Mucosa of descending colon (tissue), 3 donors: ENCODE data around the gene MOB1B. TPM values are rescaled to one million over a fixed set of nuclear protein-coding genes. Genes with fewer than 3 reads are reported as not detected.
A peak's percentile ranks its signal among the peaks of the same experiment; 100 is the strongest.

Experiments
- ATAC-seq: fragments of 200-7000 bp; cut with Tn5 transposase; one replicate; pipeline ENCODE4 v1.9.1; 2020; ENCODE audit warnings: mild to moderate bottlenecking, moderate library complexity
- DNase-seq, 3 donors: peaks; one replicate each; pipeline ENCODE4 v3.0.0-alpha.2; 2020
- H3K36me3 ChIP-seq: fragments of 200-600 bp; one replicate; pipeline ENCODE4 v1.8.0; 2021; ENCODE audit warnings: low read depth, mild to moderate bottlenecking
- H3K4me1 ChIP-seq: fragments of 200-600 bp; one replicate; pipeline ENCODE4 v1.8.0; 2021; ENCODE audit warnings: low read depth, mild to moderate bottlenecking
- H3K4me3 ChIP-seq: fragments of 200-600 bp; one replicate; pipeline ENCODE4 v1.8.0; 2021; ENCODE audit warnings: mild to moderate bottlenecking
- H3K9me3 ChIP-seq: fragments of 200-600 bp; one replicate; pipeline ENCODE4 v1.8.0; 2021; ENCODE audit warnings: mild to moderate bottlenecking
- intact Hi-C, 2 donors: fragments of 100-400 bp; cut with DNase I in 1 of 2; cut with micrococcal nuclease in 1 of 2; formaldehyde crosslinking; loops; one replicate each; pipeline versions ENCODE4 v1.11.0 to v1.11.1; 2022; cut with DNase I, micrococcal nuclease
- total RNA-seq, 3 donors: library from RNA; stranded (reverse); fragmentation: NEBNext Ultra II Directional in 2 of 3; extraction: Animal tissue kit (Norgen Biotek cat#: 25700) in 2 of 3; gene quantifications; one replicate each; pipeline versions ENCODE4 v1.2.1 to v1.2.4, GENCODE V29; 2021 to 2023
- TF ChIP-seq, protein P1 (sequence below): fragments of 200-600 bp; IDR thresholded peaks from one replicate; pipeline ENCODE4 v1.8.0; 2022; ENCODE audit warnings: antibody characterized with exemption, mild to moderate bottlenecking
- donor health status: DM: no; HTN: no; CAD: no; lungs with moderate emphysema.
- donor health status: DM: no; HTN: no; CAD: no.
- donor health status: DM: no; HTN: yes; CAD: no.

The MOB1B gene
- total RNA-seq, 3 donors from 2014 or later = 12.2 to 22.3 (median 12.8) TPM

DNA sequence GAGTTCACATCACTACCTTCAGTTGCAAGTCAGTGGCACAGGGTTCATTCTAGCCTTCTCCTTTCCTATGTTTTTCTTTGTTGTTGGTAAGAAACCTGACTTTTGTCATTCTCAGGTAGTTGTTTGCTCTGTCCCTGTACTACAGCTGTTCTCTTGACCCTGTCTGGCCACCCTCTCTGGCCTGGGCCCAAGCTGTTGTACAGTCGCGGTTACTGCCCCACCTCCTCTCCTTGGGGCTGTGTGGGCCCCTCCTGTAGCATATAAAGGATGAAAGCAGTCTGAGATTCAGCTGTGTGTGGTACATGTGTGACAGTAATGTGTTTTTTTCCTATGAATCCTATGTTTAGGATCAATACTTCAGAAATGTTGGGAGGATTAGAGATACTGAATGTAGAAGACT lies 12.5 kb downstream of the MOB1B start:
- H3K9me3 ChIP-seq = no peaks in the 10 kb centered on the region
- no peaks in the 10 kb centered on the region for H3K36me3 ChIP-seq
- intact Hi-C loops = no loop called here
- H3K4me1 ChIP-seq = peaks cover 2% of the 10 kb centered on the region
- no peak overlapping the region for H3K4me3 ChIP-seq
- DNase-seq (no peak), ATAC-seq (peak; percentile 35)
- TF ChIP-seq, protein P1, sequence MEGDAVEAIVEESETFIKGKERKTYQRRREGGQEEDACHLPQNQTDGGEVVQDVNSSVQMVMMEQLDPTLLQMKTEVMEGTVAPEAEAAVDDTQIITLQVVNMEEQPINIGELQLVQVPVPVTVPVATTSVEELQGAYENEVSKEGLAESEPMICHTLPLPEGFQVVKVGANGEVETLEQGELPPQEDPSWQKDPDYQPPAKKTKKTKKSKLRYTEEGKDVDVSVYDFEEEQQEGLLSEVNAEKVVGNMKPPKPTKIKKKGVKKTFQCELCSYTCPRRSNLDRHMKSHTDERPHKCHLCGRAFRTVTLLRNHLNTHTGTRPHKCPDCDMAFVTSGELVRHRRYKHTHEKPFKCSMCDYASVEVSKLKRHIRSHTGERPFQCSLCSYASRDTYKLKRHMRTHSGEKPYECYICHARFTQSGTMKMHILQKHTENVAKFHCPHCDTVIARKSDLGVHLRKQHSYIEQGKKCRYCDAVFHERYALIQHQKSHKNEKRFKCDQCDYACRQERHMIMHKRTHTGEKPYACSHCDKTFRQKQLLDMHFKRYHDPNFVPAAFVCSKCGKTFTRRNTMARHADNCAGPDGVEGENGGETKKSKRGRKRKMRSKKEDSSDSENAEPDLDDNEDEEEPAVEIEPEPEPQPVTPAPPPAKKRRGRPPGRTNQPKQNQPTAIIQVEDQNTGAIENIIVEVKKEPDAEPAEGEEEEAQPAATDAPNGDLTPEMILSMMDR = no peak

DNA sequence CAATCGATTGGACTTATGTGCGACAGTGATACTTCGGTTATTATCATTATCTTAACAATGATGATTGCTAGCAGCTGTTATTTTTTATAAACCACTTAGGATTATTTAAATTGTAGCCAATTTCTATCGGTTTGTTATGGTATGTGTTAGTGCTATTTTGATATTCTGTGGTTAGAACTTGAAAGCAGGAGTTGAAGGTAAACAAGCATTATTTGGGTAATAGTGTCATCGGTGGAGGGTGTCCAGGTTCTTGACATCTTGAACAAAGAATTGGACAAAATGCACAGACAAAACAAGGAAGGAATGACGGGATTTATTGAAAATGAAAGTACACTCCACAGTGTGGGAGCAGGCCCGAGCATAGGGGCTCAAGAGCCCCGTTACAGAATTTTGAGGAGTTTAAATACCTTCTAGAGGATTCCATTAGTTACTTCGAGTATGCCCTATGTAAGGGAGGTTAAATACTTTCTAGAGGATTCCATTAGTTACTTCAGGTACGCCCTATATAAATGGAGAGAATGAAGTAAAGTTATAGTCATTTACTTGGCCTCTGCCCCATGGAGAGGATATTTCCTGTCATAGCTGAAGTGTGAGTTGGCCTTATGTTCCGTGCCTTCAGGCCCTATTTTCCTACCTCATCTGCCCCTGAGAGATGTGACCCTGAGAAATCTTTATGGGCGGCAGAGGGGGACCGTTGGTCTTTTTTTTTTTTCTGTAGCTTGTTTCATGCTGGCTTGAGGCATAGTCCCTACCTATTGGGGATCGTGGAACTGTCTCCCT lies 13.1 kb downstream of the MOB1B start:
- no peaks in the 10 kb centered on the region for H3K36me3 ChIP-seq
- H3K9me3 ChIP-seq = no peaks in the 10 kb centered on the region
- peaks cover 2% of the 10 kb centered on the region for H3K4me1 ChIP-seq
- H3K4me3 ChIP-seq = no peak overlapping the region
- intact Hi-C loops = no loop called here
- ATAC-seq (no peak), DNase-seq (no peak)
- TF ChIP-seq, protein P1 = no peak

DNA sequence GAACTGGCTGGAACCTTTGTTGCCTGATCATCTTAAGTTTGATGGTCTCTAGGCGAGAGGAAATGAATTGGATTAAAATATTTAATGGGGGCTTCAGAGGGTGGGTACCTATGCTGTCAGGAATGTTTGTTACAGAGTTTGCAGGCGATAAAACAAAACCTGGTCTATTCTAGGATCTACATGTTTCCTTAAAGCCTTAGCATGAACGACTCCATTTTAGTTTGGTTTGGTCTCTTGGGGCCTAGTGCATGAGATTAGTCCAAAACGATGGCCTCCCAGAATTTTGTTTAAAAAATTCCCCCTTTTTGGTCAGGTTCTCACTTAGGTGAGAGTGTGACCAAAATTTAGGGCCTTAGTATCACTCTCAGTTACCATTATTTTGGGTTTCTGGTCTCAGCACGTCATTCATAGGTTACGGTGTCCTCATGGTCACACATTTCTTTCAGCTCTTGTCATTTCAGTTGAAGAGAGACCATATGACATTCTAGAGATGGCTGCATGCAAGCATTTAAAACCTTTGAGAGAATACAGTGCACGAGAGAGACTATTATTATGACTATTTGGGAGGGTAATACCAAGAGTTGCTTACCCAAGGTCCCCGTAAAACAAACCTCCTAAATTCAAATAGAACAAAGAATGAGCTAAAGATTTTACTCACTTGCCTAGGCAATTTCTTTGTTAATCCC lies 13.8 kb downstream of the MOB1B start:
- no peak overlapping the region for H3K4me3 ChIP-seq
- H3K36me3 ChIP-seq = no peaks in the 10 kb centered on the region
- peaks cover 2% of the 10 kb centered on the region for H3K4me1 ChIP-seq
- DNase-seq (no peak), ATAC-seq (no peak)
- H3K9me3 ChIP-seq = no peaks in the 10 kb centered on the region
- TF ChIP-seq, protein P1 = no peak
- intact Hi-C loops = no loop called here

DNA sequence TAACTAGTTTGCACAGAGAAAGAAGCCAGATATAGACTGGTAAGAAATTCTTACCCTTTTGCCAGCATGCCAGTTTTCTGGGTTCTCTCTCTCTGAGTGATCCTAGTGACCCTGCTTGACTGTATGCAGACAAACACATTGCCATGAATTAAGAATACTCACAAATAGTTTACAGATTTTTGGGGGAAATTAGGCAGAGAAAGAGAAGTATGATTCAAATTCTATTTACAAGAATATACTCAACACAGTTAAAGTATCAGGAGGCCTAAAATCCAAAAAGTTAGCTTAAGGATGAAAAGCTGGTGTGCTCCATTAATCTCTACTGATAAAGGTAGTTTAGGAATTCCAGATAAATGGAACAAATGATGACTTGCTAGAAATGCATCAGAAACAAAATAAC lies 18.4 kb downstream of the MOB1B start:
- TF ChIP-seq, protein P1 = no peak
- no peak for DNase-seq
- Histone ChIP-seq H3K4me3 (no peak overlapping the region), H3K4me1 (peaks cover 2% of the 10 kb centered on the region), H3K36me3 (no peaks in the 10 kb centered on the region), H3K9me3 (no peaks in the 10 kb centered on the region)
- intact Hi-C loops = no loop called here
- ATAC-seq = no peak

DNA sequence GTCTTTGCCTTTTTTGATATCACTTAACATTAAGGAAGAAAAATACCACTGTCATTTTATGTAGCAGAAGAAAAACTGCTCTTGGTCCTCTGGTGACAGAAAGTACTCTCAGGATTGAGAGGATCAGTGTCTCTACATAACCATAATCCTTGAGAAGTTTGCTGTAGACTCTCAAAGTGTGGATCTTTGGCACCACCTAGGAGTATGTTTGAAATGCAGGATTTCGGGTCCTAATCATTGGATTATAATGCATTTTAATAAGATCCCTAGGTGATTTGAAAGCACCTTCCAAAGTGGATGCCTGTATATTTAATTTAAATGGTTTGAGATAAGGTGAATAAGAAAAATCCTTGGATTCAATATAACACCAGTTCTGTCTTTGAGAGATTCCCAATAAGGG lies 23.2 kb downstream of the MOB1B start:
- no peaks in the 10 kb centered on the region for H3K4me1 ChIP-seq
- H3K36me3 ChIP-seq = no peaks in the 10 kb centered on the region
- intact Hi-C loops = no loop called here
- TF ChIP-seq, protein P1 = no peak
- DNase-seq (no peak), ATAC-seq (no peak)
- no peaks in the 10 kb centered on the region for H3K9me3 ChIP-seq
- no peak overlapping the region for H3K4me3 ChIP-seq
